WTC11 (cell line): ENCODE data around the gene EMX2.

Source experiments
- ARID4B ChIP-seq: sonication (generic); formaldehyde crosslinking; IDR thresholded peaks from 2 replicates; pipeline ENCODE4 v1.8.0; 2023; ENCODE audit warnings: missing genetic modification reagents, mild to moderate bottlenecking, borderline replicate concordance
- ATF1 ChIP-seq: sonication (generic); formaldehyde crosslinking; IDR thresholded peaks from 2 replicates; pipeline ENCODE4 v1.8.1; 2023; ENCODE audit warnings: mild to moderate bottlenecking, moderate library complexity, missing genetic modification reagents
- ATF2 ChIP-seq: sonication (generic); formaldehyde crosslinking; IDR thresholded peaks from 2 replicates; pipeline ENCODE4 v1.8.1; 2022; ENCODE audit warnings: low read depth, missing genetic modification reagents, borderline replicate concordance
- JAZF1 ChIP-seq: fragments of 250-450 bp; sonication (Bioruptor Pico); IDR thresholded peaks from 2 replicates; pipeline ENCODE4 v1.9.0; 2021; ENCODE audit warnings: moderate library complexity, mild to moderate bottlenecking, inconsistent platforms
- TF ChIP-seq, protein P1 (sequence below): fragments of 200-600 bp; IDR thresholded peaks from 2 replicates; pipeline ENCODE4 v1.8.0; 2022; ENCODE audit warnings: antibody characterized with exemption
- TF ChIP-seq, protein P2 (sequence below): sonication (generic); formaldehyde crosslinking; IDR thresholded peaks from 2 replicates; pipeline ENCODE4 v1.8.1; 2023; ENCODE audit warnings: mild to moderate bottlenecking, missing genetic modification reagents, moderate library complexity

DNA sequence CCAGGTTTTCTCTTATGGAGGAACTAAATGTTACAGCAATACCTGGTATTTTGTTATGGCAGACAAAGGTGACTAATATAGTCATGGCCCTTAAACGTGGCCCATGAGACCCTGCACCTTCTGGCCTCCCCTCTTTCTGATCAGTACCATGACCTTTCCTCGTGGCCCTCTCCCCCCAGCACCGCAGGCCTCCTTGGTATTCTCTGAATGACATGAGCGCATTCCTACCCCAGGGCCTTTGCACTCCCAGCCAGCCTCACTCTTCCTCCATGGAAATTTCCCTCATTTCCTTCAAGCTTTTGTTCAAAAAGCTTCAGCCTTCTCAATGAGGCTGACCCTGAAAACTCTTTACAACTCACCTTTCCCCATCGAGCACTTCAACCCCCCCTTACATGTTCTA is 46.5 kb upstream of the EMX2 start:
- TF ChIP-seq ATF2 (CRISPR knock-in tag) (no peak), JAZF1 (CRISPR knock-in tag) (no peak), ARID4B (no peak), ATF1 (CRISPR knock-in tag) (no peak)
- TF ChIP-seq, protein P1, sequence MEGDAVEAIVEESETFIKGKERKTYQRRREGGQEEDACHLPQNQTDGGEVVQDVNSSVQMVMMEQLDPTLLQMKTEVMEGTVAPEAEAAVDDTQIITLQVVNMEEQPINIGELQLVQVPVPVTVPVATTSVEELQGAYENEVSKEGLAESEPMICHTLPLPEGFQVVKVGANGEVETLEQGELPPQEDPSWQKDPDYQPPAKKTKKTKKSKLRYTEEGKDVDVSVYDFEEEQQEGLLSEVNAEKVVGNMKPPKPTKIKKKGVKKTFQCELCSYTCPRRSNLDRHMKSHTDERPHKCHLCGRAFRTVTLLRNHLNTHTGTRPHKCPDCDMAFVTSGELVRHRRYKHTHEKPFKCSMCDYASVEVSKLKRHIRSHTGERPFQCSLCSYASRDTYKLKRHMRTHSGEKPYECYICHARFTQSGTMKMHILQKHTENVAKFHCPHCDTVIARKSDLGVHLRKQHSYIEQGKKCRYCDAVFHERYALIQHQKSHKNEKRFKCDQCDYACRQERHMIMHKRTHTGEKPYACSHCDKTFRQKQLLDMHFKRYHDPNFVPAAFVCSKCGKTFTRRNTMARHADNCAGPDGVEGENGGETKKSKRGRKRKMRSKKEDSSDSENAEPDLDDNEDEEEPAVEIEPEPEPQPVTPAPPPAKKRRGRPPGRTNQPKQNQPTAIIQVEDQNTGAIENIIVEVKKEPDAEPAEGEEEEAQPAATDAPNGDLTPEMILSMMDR = no peak
- TF ChIP-seq, protein P2, sequence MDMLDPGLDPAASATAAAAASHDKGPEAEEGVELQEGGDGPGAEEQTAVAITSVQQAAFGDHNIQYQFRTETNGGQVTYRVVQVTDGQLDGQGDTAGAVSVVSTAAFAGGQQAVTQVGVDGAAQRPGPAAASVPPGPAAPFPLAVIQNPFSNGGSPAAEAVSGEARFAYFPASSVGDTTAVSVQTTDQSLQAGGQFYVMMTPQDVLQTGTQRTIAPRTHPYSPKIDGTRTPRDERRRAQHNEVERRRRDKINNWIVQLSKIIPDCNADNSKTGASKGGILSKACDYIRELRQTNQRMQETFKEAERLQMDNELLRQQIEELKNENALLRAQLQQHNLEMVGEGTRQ = no peak
